ENCODE data around the gene IFI44. TPM values are rescaled to one million over a fixed set of nuclear protein-coding genes. Genes with fewer than 3 reads are reported as not detected.

Gene IFI44
- total and polyA plus RNA-seq, 2 of the 8 experiments (the other 6 are each of a cell fraction or from before 2014, with no cell fraction given): not detected

- TF ChIP-seq CHD7 (IDR thresholded peaks at IDR 0.05; ENCODE audit: insufficient replicate concordance, low read length): no peak
- no peak for TF ChIP-seq TAF1 (IDR thresholded peaks at IDR 0.05; ENCODE audit: low read depth, low read length)
- no peak for TF ChIP-seq SAP30 (IDR thresholded peaks at IDR 0.05; ENCODE audit: insufficient read depth, insufficient replicate concordance, low read length)
- TF ChIP-seq CHD1 (IDR thresholded peaks at IDR 0.05; ENCODE audit: low read depth, low read length): no peak
- TF ChIP-seq CBX5 (IDR thresholded peaks at IDR 0.05; ENCODE audit: low read depth, low read length): no peak
- no peak for TF ChIP-seq RAD21 (IDR thresholded peaks at IDR 0.05 in 1 of 2, conservative IDR thresholded peaks at IDR 0.05 in 1 of 2; ENCODE audit: low read depth in 2 of 2, low read length in 2 of 2)
- no peak for TF ChIP-seq ASH2L (IDR thresholded peaks at IDR 0.05; ENCODE audit: low read length)
Measured at GRCh38 chr1:78681265-78681664, 31.6 kb downstream of the IFI44 start (continued).
